Adrenal gland (tissue), 12 donors: ENCODE data around the gene PTPRE. TPM values are rescaled to one million over a fixed set of nuclear protein-coding genes. Genes with fewer than 3 reads are reported as not detected.
A peak's percentile ranks its signal among the peaks of the same experiment; 100 is the strongest.

Experiments used
- DNase-seq, 7 donors: peaks; one replicate each; pipeline ENCODE4 v3.0.0-alpha.2; 2019 to 2020
- H3K27ac ChIP-seq, 5 donors: fragments of 200-600 bp; sonication (generic) in 4 of 5; 1 replicate in 3 of 5; 2 replicates in 2 of 5; pipeline versions ENCODE4 v1.5.1 to v1.8.0; 2016 to 2020; ENCODE audit warnings: mild to moderate bottlenecking in 1 of 5
- H3K27me3 ChIP-seq: fragments of 200-600 bp; 2 replicates; pipeline ENCODE4 v1.8.0; 2021
- H3K36me3 ChIP-seq, 2 donors: fragments of 200-600 bp; replicated peaks in 1 of 2; 1 replicate in 1 of 2; 2 replicates in 1 of 2; pipeline versions ENCODE4 v1.5.1 to v1.8.0; 2018 to 2022
- H3K4me1 ChIP-seq, 2 donors: fragments of 200-600 bp; replicated peaks in 1 of 2; 1 replicate in 1 of 2; 2 replicates in 1 of 2; pipeline versions ENCODE4 v1.5.1 to v1.8.0; 2018 to 2021
- H3K4me3 ChIP-seq, 4 donors: fragments of 200-600 bp; sonication (generic) in 3 of 4; one replicate each; pipeline ENCODE4 v1.5.1; 2016 to 2018
- H3K9me3 ChIP-seq, 3 donors: fragments of 200-600 bp; sonication (generic) in 1 of 3; replicated peaks in 1 of 3; 1 replicate in 2 of 3; 2 replicates in 1 of 3; pipeline versions ENCODE4 v1.5.1 to v1.8.0; 2016 to 2021
- CTCF ChIP-seq, 6 experiments: fragments of 450-650 bp in 4 of 6; fragments of 200-600 bp in 2 of 6; sonication (generic) in 1 of 6; IDR thresholded peaks; 1 replicate in 5 of 6; 2 replicates in 1 of 6; pipeline versions ENCODE4 v1.5.1 to v1.8.0; 2016 to 2021; ENCODE audit warnings: antibody characterized with exemption in 6 of 6, mild to moderate bottlenecking in 2 of 6, moderate library complexity in 1 of 6
- POLR2A ChIP-seq, 2 donors: fragments of 450-650 bp; IDR thresholded peaks; one replicate each; pipeline ENCODE4 v1.6.1; 2017; ENCODE audit warnings: antibody characterized with exemption in 2 of 2, mild to moderate bottlenecking in 2 of 2, moderate library complexity in 1 of 2
- WGBS, 4 donors: extraction: QIAGEN DNeasy Blood & Tissue Kit in 2 of 4; methylation state at CpG; one replicate each; pipeline versions ENCODE4 v1.1.5 to v1.1.7; 2013 to 2017; 5-methylcytosine and 5-hydroxymethylcytosine counted together
- intact Hi-C, 2 donors: fragments of 100-400 bp; cut with DNase I; formaldehyde crosslinking; loops; one replicate each; pipeline versions ENCODE4 v1.14.1 to v1.15.0; 2022 to 2023
- polyA plus RNA-seq, 3 donors: library from polyadenylated mRNA; stranded (reverse); fragments of 200-250 nt in 2 of 3; fragments of 350-450 nt in 1 of 3; fragmentation: Illumina TruSeq in 1 of 3; extraction: RNeasy Lipid Tissue Mini Kit (QIAGEN cat#74804) in 1 of 3; gene quantifications; one replicate each; pipeline ENCODE4 v1.2.3, GENCODE V29; 2013 to 2014
- total RNA-seq, 9 donors: library from RNA; depleted of rRNA in 4 of 9; stranded (reverse); fragments of >200 nt in 4 of 9; fragments of 120-200 nt in 1 of 9; fragmentation: NEBNext Ultra II Directional in 1 of 9; extraction: Animal tissue kit (Norgen Biotek cat#: 25700) in 1 of 9; gene quantifications; one replicate each; pipeline versions ENCODE4 v1.1.0 to v1.2.4, GENCODE V29; 2013 to 2023
- donor health status: healthy with polysubstance abuse.
- donor health status: Bipolar disorder and iron deficiency.
- donor health status: DM: yes; HTN: yes; CAD: no.
- donor health status: DM: no; HTN: no; CAD: no.
- donor health status: DM: no; HTN: no; CAD: no.
- donor health status: DM: yes; HTN: yes; CAD: no.

PTPRE gene
- total and polyA plus RNA-seq, 12 donors: 7.6 to 52.8 (median 41.0) TPM

GRCh38 chr10:128053356-128053755 is 146.5 kb downstream of the PTPRE start:
- Histone ChIP-seq H3K27me3 (no peaks in the 10 kb centered on the region), H3K27ac (peak overlapping the region in 1 of 5 donors; percentile 29), H3K4me1 (no peaks in the 10 kb centered on the region), H3K9me3 (no peaks in the 10 kb centered on the region), H3K36me3 (peaks cover 0 to 21% of the 10 kb centered on the region in 2 donors), H3K4me3 (no peak overlapping the region)
- 91 to 100% (median 96%) methylated on average over 7 of the region's 7 CpGs for WGBS, 4 donors
- intact Hi-C loops: no loop called here
- peak in 2 of 7 donors; percentile 3 to 7 for DNase-seq
- TF ChIP-seq POLR2A (IDR thresholded peaks at IDR 0.05) (no peak), CTCF (IDR thresholded peaks at IDR 0.05) (no peak)

GRCh38 chr10:128054163-128054970 is 147.5 kb downstream of the PTPRE start:
- no peak for TF ChIP-seq POLR2A (IDR thresholded peaks at IDR 0.05)
- no peak for TF ChIP-seq CTCF (IDR thresholded peaks at IDR 0.05)
- WGBS, 4 donors: 79 to 87% (median 86%) methylated on average over 14 to 16 of the region's 16 CpGs
- Histone ChIP-seq H3K9me3 (no peaks in the 10 kb centered on the region), H3K4me3 (no peak overlapping the region), H3K4me1 (no peaks in the 10 kb centered on the region), H3K27me3 (no peaks in the 10 kb centered on the region), H3K27ac (peak overlapping the region in 1 of 5 donors; percentile 56), H3K36me3 (peaks cover 0 to 21% of the 10 kb centered on the region in 2 donors)
- intact Hi-C loops: no loop called here
- peak in 5 of 7 donors; percentile 13 to 74 (median 49) for DNase-seq

GRCh38 chr10:128055061-128055868 is 148.4 kb downstream of the PTPRE start:
- Histone ChIP-seq H3K27me3 (no peaks in the 10 kb centered on the region), H3K4me1 (no peaks in the 10 kb centered on the region), H3K36me3 (peaks cover 0 to 21% of the 10 kb centered on the region in 2 donors), H3K9me3 (no peaks in the 10 kb centered on the region), H3K4me3 (no peak overlapping the region), H3K27ac (no peak overlapping the region)
- intact Hi-C loops: no loop called here
- TF ChIP-seq CTCF (IDR thresholded peaks at IDR 0.05): no peak
- TF ChIP-seq POLR2A (IDR thresholded peaks at IDR 0.05): no peak
- peak in 3 of 7 donors; percentile 5 to 11 (median 6) for DNase-seq
- WGBS, 4 donors: 94 to 97% (median 96%) methylated on average over 25 of the region's 25 CpGs
